GM10266 (cell line): Measurements from ENCODE around the gene VOPP1.

Experiments used
- DNase-seq: peaks from one replicate; pipeline ENCODE4 v3.0.0; 2012; ENCODE audit errors: extremely low spot score
- CTCF ChIP-seq: IDR thresholded peaks from 2 replicates; pipeline ENCODE4 v1.5.1; 2012; ENCODE audit warnings: mild to moderate bottlenecking, low read depth; ENCODE audit not compliant: control insufficient read depth, insufficient read depth; ENCODE audit errors: missing control alignments

The VOPP1 gene

DNA sequence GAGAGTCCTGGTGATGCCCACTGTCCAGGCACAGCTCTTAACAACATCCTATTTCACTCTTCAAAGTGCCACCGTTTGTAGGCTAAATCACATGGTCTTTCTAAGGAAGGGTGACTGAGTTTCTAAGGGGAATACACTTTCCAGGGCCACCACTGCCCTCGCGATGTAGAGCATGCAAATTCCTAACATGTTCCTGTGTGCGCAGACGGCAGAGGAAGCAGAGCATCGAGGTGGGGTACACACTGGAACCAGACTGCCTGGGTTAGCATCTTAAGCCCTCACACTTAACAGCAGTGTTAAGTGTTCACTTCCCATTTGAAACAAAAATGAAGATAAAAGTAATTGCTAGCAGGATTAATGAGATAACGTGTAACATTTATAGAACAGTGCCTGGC is 3.0 kb downstream of the VOPP1 start:
- no peak for TF ChIP-seq CTCF
- no peak for DNase-seq

DNA sequence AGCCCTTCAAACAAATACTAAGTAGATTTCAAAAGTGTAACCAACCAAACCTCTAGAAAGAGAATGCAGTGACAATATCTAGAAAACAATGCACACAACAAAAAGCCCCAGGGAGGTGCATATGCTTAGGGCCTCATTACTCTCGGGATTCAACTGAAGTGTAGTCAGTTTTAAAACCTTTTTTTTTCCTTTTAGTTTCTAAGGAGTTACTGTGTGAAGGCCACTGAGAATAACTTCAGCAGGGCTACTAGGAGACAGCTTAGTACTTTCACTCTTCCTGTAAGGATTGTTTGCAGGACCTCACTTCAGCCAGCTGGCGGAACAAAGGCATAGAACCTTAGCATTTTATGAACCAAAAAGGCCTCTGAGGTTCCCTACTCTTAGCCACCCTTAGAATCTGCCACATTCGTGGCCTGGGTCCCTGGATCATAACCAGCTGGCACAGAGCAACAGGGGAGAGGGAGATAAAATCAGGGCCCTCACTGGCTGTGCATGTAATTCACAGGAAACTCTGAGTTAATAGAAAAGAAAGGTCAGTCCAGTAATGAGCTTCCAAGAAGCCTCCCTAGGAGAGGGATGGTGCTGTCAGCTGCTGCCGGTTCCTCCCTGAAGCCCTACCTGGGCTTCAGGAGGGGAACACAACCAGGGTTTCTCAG is 3.6 kb downstream of the VOPP1 start:
- TF ChIP-seq CTCF, result no peak
- no peak for DNase-seq

- TF ChIP-seq CTCF, result no peak
- no peak for DNase-seq
Measured at GRCh38 chr7:55567571-55567970, 4.7 kb downstream of the VOPP1 start.

GRCh38 chr7:55565681-55566080 is 6.6 kb downstream of the VOPP1 start:
- no peak for DNase-seq
- TF ChIP-seq CTCF, result no peak

GRCh38 chr7:55563596-55564325 is 8.5 kb downstream of the VOPP1 start:
- TF ChIP-seq CTCF, result no peak
- DNase-seq, result no peak

DNA sequence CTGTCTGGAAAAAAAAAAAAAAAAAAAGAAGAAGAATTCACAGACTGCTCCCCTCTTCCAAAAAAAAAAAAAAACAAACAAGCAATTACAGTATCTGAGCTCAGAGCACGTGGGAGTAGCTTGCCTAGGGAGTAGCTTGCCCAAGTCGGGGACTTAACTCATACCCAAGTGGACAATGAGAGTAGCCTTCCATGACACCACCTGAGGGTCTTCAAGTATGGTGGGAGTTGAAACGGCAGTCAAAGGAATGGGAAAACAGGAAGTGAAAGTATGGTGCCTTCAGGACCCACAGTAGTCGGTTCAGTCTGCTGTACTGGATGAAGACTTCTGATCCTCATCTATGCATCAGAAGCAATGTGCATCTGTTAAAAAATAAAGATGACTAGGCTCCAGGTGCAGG is 10.6 kb downstream of the VOPP1 start:
- TF ChIP-seq CTCF, result no peak
- no peak for DNase-seq
